ENCODE measurements around the gene PNPO. TPM values are rescaled to one million over a fixed set of nuclear protein-coding genes. Genes with fewer than 3 reads are reported as not detected.

PNPO gene
- total RNA-seq, 1 donor from 2014 or later: 23.7 TPM

DNA sequence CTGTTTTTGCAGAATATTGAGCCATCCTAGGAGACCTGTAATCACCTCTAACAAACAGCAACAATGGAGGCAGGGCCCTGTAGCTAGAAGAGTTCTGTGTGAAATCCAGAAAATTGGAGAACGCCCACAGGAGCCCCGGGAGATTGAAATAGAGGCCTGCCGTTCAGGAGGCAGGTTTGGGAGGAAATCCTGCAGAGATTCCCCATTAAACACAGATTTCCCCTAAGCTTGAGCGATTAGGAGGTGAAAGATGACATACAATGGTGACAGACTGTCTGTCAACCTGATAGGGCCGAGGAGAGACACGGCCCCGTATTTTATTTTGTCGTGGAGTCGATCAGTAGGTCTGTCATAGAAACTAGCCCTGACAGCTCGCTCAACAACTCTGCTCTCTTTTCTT lies 47.8 kb downstream of the PNPO start:
- no peak for DNase-seq (ENCODE audit: low read depth)
- no peak for FAIRE-seq
- H3K4me3 ChIP-seq (ENCODE audit: low read depth, low read length): no peak overlapping the region
- no peaks in the 10 kb centered on the region for H3K27me3 ChIP-seq (ENCODE audit: control insufficient read depth, insufficient read depth, low read length)
- TF ChIP-seq, protein P1, sequence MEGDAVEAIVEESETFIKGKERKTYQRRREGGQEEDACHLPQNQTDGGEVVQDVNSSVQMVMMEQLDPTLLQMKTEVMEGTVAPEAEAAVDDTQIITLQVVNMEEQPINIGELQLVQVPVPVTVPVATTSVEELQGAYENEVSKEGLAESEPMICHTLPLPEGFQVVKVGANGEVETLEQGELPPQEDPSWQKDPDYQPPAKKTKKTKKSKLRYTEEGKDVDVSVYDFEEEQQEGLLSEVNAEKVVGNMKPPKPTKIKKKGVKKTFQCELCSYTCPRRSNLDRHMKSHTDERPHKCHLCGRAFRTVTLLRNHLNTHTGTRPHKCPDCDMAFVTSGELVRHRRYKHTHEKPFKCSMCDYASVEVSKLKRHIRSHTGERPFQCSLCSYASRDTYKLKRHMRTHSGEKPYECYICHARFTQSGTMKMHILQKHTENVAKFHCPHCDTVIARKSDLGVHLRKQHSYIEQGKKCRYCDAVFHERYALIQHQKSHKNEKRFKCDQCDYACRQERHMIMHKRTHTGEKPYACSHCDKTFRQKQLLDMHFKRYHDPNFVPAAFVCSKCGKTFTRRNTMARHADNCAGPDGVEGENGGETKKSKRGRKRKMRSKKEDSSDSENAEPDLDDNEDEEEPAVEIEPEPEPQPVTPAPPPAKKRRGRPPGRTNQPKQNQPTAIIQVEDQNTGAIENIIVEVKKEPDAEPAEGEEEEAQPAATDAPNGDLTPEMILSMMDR (IDR thresholded peaks at IDR 0.05; ENCODE audit: insufficient read depth, low read length, severe bottlenecking): no peak
- H3K36me3 ChIP-seq (ENCODE audit: control insufficient read depth, insufficient read depth, low read length): no peaks in the 10 kb centered on the region

DNA sequence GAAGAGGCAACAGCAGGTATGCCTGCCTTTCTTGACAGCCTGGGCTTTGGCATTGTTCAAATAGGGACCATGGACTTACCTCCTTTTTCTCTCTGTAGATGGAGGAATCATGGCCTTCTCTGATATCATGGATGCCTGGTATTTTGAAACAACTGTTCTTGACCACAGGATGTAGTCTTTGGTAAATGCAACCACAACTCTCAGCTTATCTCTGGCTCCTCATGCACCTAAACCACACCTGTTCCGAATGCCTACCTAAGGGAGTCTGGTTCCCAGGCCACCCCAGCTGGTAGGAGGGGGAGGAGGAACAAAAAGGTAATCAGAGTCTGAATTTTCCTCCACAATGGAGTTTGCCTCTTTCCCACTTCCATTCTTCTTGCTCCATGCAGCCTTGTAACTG lies 48.3 kb downstream of the PNPO start:
- H3K4me3 ChIP-seq (ENCODE audit: low read depth, low read length): no peak overlapping the region
- FAIRE-seq: no peak
- H3K36me3 ChIP-seq (ENCODE audit: control insufficient read depth, insufficient read depth, low read length): no peaks in the 10 kb centered on the region
- TF ChIP-seq, protein P1 (IDR thresholded peaks at IDR 0.05; ENCODE audit: insufficient read depth, low read length, severe bottlenecking): no peak
- no peaks in the 10 kb centered on the region for H3K27me3 ChIP-seq (ENCODE audit: control insufficient read depth, insufficient read depth, low read length)
- no peak for DNase-seq (ENCODE audit: low read depth)

DNA sequence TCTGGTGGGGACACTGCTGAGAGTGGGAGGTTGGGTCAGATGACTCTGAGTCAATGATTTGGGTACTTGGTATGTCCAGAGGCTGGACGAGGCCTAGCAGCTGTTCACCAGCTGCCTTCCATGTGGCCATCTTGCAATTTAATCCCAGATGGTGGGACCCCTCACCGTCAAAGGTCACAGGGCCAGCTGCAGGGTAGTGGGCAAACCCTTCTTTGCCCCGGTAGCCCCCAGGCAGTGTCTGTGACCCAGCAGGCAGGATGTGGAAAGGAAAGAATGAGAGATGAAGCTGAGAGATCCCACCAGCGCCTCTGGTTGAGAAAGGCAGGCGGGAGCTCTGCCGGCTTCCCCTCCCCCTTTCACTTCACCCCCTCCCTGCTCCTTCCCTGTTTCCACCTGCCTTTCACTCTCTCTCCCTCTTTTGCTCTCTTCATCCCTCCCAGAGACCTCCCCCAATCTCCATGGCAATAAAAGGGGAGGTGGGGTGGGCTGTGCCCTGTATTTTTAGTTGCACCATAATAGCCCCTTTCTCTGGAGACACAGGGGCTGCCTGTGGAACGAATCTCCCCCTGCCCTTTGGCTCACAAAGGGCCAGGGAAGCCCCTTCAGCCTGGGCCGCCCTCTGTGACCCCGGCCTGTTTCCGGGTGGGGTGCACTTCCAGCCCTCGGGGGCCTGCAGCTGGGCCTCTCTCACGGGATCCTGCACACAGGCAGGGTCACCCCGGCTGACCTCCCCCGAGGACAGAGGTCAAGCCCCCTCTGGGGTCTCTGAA lies 49.8 kb downstream of the PNPO start:
- Histone ChIP-seq H3K4me3 (ENCODE audit: low read depth, low read length) (no peak overlapping the region), H3K27me3 (ENCODE audit: control insufficient read depth, insufficient read depth, low read length) (no peaks in the 10 kb centered on the region), H3K36me3 (ENCODE audit: control insufficient read depth, insufficient read depth, low read length) (no peaks in the 10 kb centered on the region)
- TF ChIP-seq, protein P1 (IDR thresholded peaks at IDR 0.05; ENCODE audit: insufficient read depth, low read length, severe bottlenecking): no peak
- DNase-seq (ENCODE audit: low read depth) (no peak), FAIRE-seq (no peak)

GRCh38 chr17:47992216-47992615 lies 50.8 kb downstream of the PNPO start:
- Histone ChIP-seq H3K4me3 (ENCODE audit: low read depth, low read length) (no peak overlapping the region), H3K27me3 (ENCODE audit: control insufficient read depth, insufficient read depth, low read length) (no peaks in the 10 kb centered on the region), H3K36me3 (ENCODE audit: control insufficient read depth, insufficient read depth, low read length) (no peaks in the 10 kb centered on the region)
- FAIRE-seq: no peak
- no peak for DNase-seq (ENCODE audit: low read depth)
- TF ChIP-seq, protein P1 (IDR thresholded peaks at IDR 0.05; ENCODE audit: insufficient read depth, low read length, severe bottlenecking): no peak

GRCh38 chr17:47993031-47993564 lies 51.7 kb downstream of the PNPO start:
- TF ChIP-seq, protein P1 (IDR thresholded peaks at IDR 0.05; ENCODE audit: insufficient read depth, low read length, severe bottlenecking): no peak
- Histone ChIP-seq H3K4me3 (ENCODE audit: low read depth, low read length) (no peak overlapping the region), H3K36me3 (ENCODE audit: control insufficient read depth, insufficient read depth, low read length) (no peaks in the 10 kb centered on the region), H3K27me3 (ENCODE audit: control insufficient read depth, insufficient read depth, low read length) (no peaks in the 10 kb centered on the region)
- FAIRE-seq (no peak), DNase-seq (ENCODE audit: low read depth) (no peak)
